GM12878 (cell line): ENCODE data around the gene LARP4B. TPM values are rescaled to one million over a fixed set of nuclear protein-coding genes. Genes with fewer than 3 reads are reported as not detected.
A peak's percentile ranks its signal among the peaks of the same experiment; 100 is the strongest.

Experiments
- CUX1 ChIP-seq: IDR thresholded peaks from 2 replicates; pipeline ENCODE4 v1.6.1; 2012; ENCODE audit warnings: improper control_type of control experiment, low read depth, low read length; ENCODE audit not compliant: insufficient replicate concordance
- FOS ChIP-seq: IDR thresholded peaks from 3 replicates; pipeline ENCODE4 v1.6.1; 2011; ENCODE audit warnings: borderline replicate concordance; ENCODE audit not compliant: insufficient read length; ENCODE audit errors: extremely low read depth
- IKZF1 ChIP-seq: fragments of 450-650 bp; conservative IDR thresholded peaks from 2 replicates; pipeline ENCODE4 v1.6.1; 2017; ENCODE audit warnings: antibody characterized with exemption, mild to moderate bottlenecking
- KAT2A ChIP-seq: conservative IDR thresholded peaks from 2 replicates; pipeline ENCODE4 v1.6.1; 2011; ENCODE audit warnings: low read depth, low read length; ENCODE audit not compliant: control insufficient read depth
- LARP7 ChIP-seq: fragments of 450-650 bp; IDR thresholded peaks from 2 replicates; pipeline ENCODE4 v1.6.1; 2017; ENCODE audit warnings: mild to moderate bottlenecking
- MTA2 ChIP-seq: fragments of 450-650 bp; IDR thresholded peaks from 2 replicates; pipeline ENCODE4 v1.6.1; 2016; ENCODE audit warnings: low read depth, mild to moderate bottlenecking, moderate library complexity
- MTA3 ChIP-seq: IDR thresholded peaks from 2 replicates; pipeline ENCODE4 v1.6.1; 2012; ENCODE audit warnings: low read length, inconsistent platforms, borderline replicate concordance
- POU2F2 ChIP-seq: IDR thresholded peaks from 3 replicates; pipeline ENCODE4 v1.6.1; 2011; ENCODE audit warnings: low read depth, mild to moderate bottlenecking, low read length, borderline replicate concordance
- REST ChIP-seq: IDR thresholded peaks from 2 replicates; pipeline ENCODE4 v1.6.1; 2012; ENCODE audit warnings: mild to moderate bottlenecking, low read depth, low read length
- SMARCA5 ChIP-seq: fragments of 450-650 bp; IDR thresholded peaks from 2 replicates; pipeline ENCODE4 v1.6.1; 2017; ENCODE audit warnings: mild to moderate bottlenecking
- STAT3 ChIP-seq: IDR thresholded peaks from 2 replicates; pipeline ENCODE4 v1.6.1; 2011; ENCODE audit warnings: low read depth, low read length, improper control_type of control experiment
- TBL1XR1 ChIP-seq: IDR thresholded peaks from 2 replicates; pipeline ENCODE4 v1.6.1; 2012; ENCODE audit warnings: low read depth, low read length, improper control_type of control experiment
- TCF12 ChIP-seq: IDR thresholded peaks from 2 replicates; pipeline ENCODE4 v1.6.1; 2011; ENCODE audit warnings: low read depth, mild to moderate bottlenecking, low read length
- ZNF622 ChIP-seq: fragments of 450-650 bp; IDR thresholded peaks from 2 replicates; pipeline ENCODE4 v1.6.1; 2017; ENCODE audit warnings: mild to moderate bottlenecking, inconsistent platforms
- polyA plus RNA-seq, 11 experiments: library from polyadenylated mRNA; depleted of rRNA in 4 of 11; unstranded in 6 of 11; stranded (reverse) in 5 of 11; fragments of >200 nt; fragmentation: Nextera tagmentation in 4 of 11; fragmentation: Illumina TruSeq in 1 of 11; extraction: Ambion mirVana in 4 of 11; extraction: Trizol in 1 of 11; gene quantifications; 1 replicate in 1 of 11; 2 replicates in 10 of 11; pipeline versions ENCODE4 v1.2.1 to v1.2.3, GENCODE V29; 2011 to 2016; ENCODE audit warnings: inconsistent platforms in 2 of 11, missing spikeins in 2 of 11, low read depth in 1 of 11
- total RNA-seq, 4 experiments: library from RNA; depleted of rRNA in 3 of 4; stranded (reverse); fragments of >200 nt in 3 of 4; fragmentation: Illumina TruSeq in 1 of 4; extraction: Trizol in 1 of 4; gene quantifications; 2 replicates each; pipeline versions ENCODE4 v1.2.1 to v1.2.3, GENCODE V29; 2013 to 2021
- TF ChIP-seq, protein P1 (sequence below): IDR thresholded peaks from 2 replicates; pipeline ENCODE4 v1.6.1; 2011; ENCODE audit warnings: low read depth, low read length, improper control_type of control experiment, borderline replicate concordance
- TF ChIP-seq, protein P2 (sequence below): IDR thresholded peaks from 2 replicates; pipeline ENCODE4 v1.6.1; 2012; ENCODE audit warnings: low read length, inconsistent platforms
- TF ChIP-seq, protein P3 (sequence below): IDR thresholded peaks from 2 replicates; pipeline ENCODE4 v1.6.1; 2012; ENCODE audit warnings: low read depth, low read length, improper control_type of control experiment
- TF ChIP-seq, protein P4 (sequence below): IDR thresholded peaks from 2 replicates; pipeline ENCODE4 v1.6.1; 2011; ENCODE audit warnings: low read depth, mild to moderate bottlenecking, low read length, moderate library complexity, borderline replicate concordance; ENCODE audit errors: extremely low read depth

Gene LARP4B
- total and polyA plus RNA-seq, 10 of the 15 experiments (the other 5 are each of a cell fraction or from before 2014, with no cell fraction given), result 10.5 to 119 (median 39.4) TPM

DNA sequence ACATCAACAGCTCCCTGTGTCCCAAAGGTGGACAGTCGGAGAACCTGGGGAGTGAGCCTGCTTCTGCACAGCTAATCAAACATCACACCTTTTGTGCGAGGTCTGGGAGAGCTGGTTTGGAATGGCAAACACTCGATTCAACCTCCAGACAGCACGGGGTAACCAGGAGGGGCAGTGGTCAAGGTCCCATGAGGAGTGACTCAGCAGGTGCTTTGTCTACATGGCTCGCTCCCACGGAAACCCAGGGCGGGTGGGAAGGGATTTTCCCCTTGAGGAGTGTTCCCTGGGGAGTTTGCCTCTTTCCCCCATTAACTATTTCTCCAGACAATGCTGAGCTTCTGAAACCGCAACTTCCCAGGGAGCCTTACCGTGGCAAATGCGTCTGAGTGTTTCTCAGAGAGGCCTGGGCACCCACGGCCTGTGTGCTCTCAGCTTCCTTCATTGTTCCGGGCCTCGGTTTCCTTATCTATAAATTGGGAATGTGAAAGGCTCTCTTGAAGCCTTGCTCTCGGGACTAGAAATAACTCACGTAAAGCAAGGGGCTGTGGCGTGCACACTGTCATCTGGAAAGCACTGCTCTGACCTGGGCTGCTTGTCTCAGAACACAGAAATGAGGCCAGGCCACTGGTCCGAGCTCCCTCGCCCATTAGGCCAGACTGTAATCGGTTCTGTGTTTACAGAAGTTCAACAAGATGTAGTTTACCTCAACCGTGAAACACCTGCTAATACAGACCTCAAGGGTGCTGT is 42.7 kb upstream of the LARP4B start (continued):
- TF ChIP-seq CUX1, result peak; percentile 97
- no peak for TF ChIP-seq LARP7
- no peak for TF ChIP-seq FOS
- TF ChIP-seq REST, result no peak
- TF ChIP-seq, protein P1, sequence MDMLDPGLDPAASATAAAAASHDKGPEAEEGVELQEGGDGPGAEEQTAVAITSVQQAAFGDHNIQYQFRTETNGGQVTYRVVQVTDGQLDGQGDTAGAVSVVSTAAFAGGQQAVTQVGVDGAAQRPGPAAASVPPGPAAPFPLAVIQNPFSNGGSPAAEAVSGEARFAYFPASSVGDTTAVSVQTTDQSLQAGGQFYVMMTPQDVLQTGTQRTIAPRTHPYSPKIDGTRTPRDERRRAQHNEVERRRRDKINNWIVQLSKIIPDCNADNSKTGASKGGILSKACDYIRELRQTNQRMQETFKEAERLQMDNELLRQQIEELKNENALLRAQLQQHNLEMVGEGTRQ, result no peak
- TF ChIP-seq KAT2A, result no peak
- no peak for TF ChIP-seq TBL1XR1
- TF ChIP-seq TCF12, result peak; percentile 86
- peak; percentile 5; the same call in 1 of the 3 replicates for TF ChIP-seq POU2F2
- peak; percentile 34 for TF ChIP-seq IKZF1
- TF ChIP-seq, protein P2, sequence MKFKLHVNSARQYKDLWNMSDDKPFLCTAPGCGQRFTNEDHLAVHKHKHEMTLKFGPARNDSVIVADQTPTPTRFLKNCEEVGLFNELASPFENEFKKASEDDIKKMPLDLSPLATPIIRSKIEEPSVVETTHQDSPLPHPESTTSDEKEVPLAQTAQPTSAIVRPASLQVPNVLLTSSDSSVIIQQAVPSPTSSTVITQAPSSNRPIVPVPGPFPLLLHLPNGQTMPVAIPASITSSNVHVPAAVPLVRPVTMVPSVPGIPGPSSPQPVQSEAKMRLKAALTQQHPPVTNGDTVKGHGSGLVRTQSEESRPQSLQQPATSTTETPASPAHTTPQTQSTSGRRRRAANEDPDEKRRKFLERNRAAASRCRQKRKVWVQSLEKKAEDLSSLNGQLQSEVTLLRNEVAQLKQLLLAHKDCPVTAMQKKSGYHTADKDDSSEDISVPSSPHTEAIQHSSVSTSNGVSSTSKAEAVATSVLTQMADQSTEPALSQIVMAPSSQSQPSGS, result peak; percentile 58; the same call in 1 of the 2 replicates
- TF ChIP-seq, protein P3, sequence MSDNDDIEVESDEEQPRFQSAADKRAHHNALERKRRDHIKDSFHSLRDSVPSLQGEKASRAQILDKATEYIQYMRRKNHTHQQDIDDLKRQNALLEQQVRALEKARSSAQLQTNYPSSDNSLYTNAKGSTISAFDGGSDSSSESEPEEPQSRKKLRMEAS, result no peak
- TF ChIP-seq, protein P4, sequence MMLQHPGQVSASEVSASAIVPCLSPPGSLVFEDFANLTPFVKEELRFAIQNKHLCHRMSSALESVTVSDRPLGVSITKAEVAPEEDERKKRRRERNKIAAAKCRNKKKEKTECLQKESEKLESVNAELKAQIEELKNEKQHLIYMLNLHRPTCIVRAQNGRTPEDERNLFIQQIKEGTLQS, result no peak
- TF ChIP-seq STAT3, result no peak
- TF ChIP-seq ZNF622, result no peak
- 0 out of 2 replicates have a peak, but pooled peaks have one; percentile 24 for TF ChIP-seq SMARCA5
- TF ChIP-seq MTA2, result peak; percentile 17; the same call in 1 of the 2 replicates
- TF ChIP-seq MTA3, result no peak
